WTC11 (cell line): Measurements from ENCODE around the gene STX8. TPM values are rescaled to one million over a fixed set of nuclear protein-coding genes. Genes with fewer than 3 reads are reported as not detected.

Experiments
- ATAC-seq: fragments of 200-7000 bp; cut with Tn5 transposase; 2 replicates; pipeline ENCODE4 v1.10.0; 2021; ENCODE audit warnings: mild to moderate bottlenecking, moderate library complexity
- CTCF ChIA-PET: fragments of 300-600 bp; sonication (Branson Sonifier 250); formaldehyde crosslinking; loops from one replicate; lab custom pipeline; 2021; ENCODE audit warnings: antibody characterized with exemption; lab: Charles Lee
- POLR2A ChIA-PET: fragments of 350-600 bp; sonication (Branson Sonifier 250); formaldehyde crosslinking; loops from one replicate; lab custom pipeline; 2021; ENCODE audit warnings: antibody characterized with exemption; lab: Charles Lee
- DNase-seq: peaks from one replicate; pipeline ENCODE4 v3.0.0; 2021; ENCODE audit warnings: low spot score
- H3K27ac Mint-ChIP-seq: 2 replicates; pipeline ENCODE4 v1.8.0; 2021; ENCODE audit warnings: mixed read lengths
- H3K27me3 Mint-ChIP-seq: 2 replicates; pipeline ENCODE4 v1.8.0; 2021; ENCODE audit warnings: low read depth, mild to moderate bottlenecking, moderate library complexity, mixed read lengths
- H3K36me3 Mint-ChIP-seq: 2 replicates; pipeline ENCODE4 v1.8.0; 2021; ENCODE audit warnings: mixed read lengths
- H3K4me1 Mint-ChIP-seq: 2 replicates; pipeline ENCODE4 v1.8.0; 2022; ENCODE audit warnings: mixed read lengths
- H3K4me3 Mint-ChIP-seq: 2 replicates; pipeline ENCODE4 v1.8.0; 2021; ENCODE audit warnings: mild to moderate bottlenecking, moderate library complexity, mixed read lengths
- H3K9me3 Mint-ChIP-seq: 2 replicates; pipeline ENCODE4 v1.8.0; 2021; ENCODE audit warnings: mixed read lengths
- CBFB ChIP-seq: sonication (generic); formaldehyde crosslinking; IDR thresholded peaks from 2 replicates; pipeline ENCODE4 v1.8.1; 2022; ENCODE audit warnings: mild to moderate bottlenecking, low read depth, missing genetic modification reagents
- CREB1 ChIP-seq: sonication (generic); formaldehyde crosslinking; IDR thresholded peaks from 2 replicates; pipeline ENCODE4 v1.8.0; 2023; ENCODE audit warnings: mild to moderate bottlenecking, missing genetic modification reagents
- EMX1 ChIP-seq: fragments of 250-450 bp; sonication (Bioruptor Pico); IDR thresholded peaks from 2 replicates; pipeline ENCODE4 v1.8.0; 2021; ENCODE audit warnings: mild to moderate bottlenecking
- FOXK1 ChIP-seq: sonication (generic); formaldehyde crosslinking; IDR thresholded peaks from 2 replicates; pipeline ENCODE4 v1.8.0; 2022; ENCODE audit warnings: mild to moderate bottlenecking, moderate library complexity, missing genetic modification reagents
- GTF2I ChIP-seq: fragments of 250-450 bp; sonication (Bioruptor Pico); conservative IDR thresholded peaks from 2 replicates; pipeline ENCODE4 v1.4.0; 2021; ENCODE audit warnings: mild to moderate bottlenecking
- HMGA2 ChIP-seq: fragments of 250-450 bp; sonication (Bioruptor Pico); IDR thresholded peaks from 2 replicates; pipeline ENCODE4 v1.4.0; 2021; ENCODE audit warnings: mild to moderate bottlenecking, moderate library complexity
- KAT7 ChIP-seq: sonication (generic); formaldehyde crosslinking; IDR thresholded peaks from 2 replicates; pipeline ENCODE4 v1.8.1; 2023; ENCODE audit warnings: missing genetic modification reagents, mild to moderate bottlenecking, borderline replicate concordance
- NFYB ChIP-seq: sonication (generic); formaldehyde crosslinking; conservative IDR thresholded peaks from 2 replicates; pipeline ENCODE4 v1.8.0; 2022; ENCODE audit warnings: low read depth, missing genetic modification reagents
- SMAD3 ChIP-seq: sonication (generic); formaldehyde crosslinking; IDR thresholded peaks from 2 replicates; pipeline ENCODE4 v1.8.0; 2022; ENCODE audit warnings: missing genetic modification reagents, mild to moderate bottlenecking, borderline replicate concordance
- SOX15 ChIP-seq: fragments of 250-450 bp; sonication (Bioruptor Pico); IDR thresholded peaks from 2 replicates; pipeline ENCODE4 v1.9.0; 2021; ENCODE audit warnings: mild to moderate bottlenecking
- ZNF121 ChIP-seq: sonication (generic); formaldehyde crosslinking; IDR thresholded peaks from 2 replicates; pipeline ENCODE4 v1.8.0; 2023; ENCODE audit warnings: missing genetic modification reagents
- ZNF138 ChIP-seq: sonication (generic); formaldehyde crosslinking; conservative IDR thresholded peaks from 2 replicates; pipeline ENCODE4 v1.8.1; 2022; ENCODE audit warnings: mild to moderate bottlenecking, moderate library complexity, missing genetic modification reagents
- ZNF219 ChIP-seq: sonication (generic); formaldehyde crosslinking; IDR thresholded peaks from 2 replicates; pipeline ENCODE4 v1.8.0; 2023; ENCODE audit warnings: missing genetic modification reagents, mild to moderate bottlenecking, borderline replicate concordance
- total RNA-seq: library from RNA; stranded (reverse); gene quantifications from 3 replicates; pipeline ENCODE4 v1.2.3, GENCODE V29; 2021
- TF ChIP-seq, protein P1 (sequence below): sonication (generic); formaldehyde crosslinking; IDR thresholded peaks from 2 replicates; pipeline ENCODE4 v1.8.1; 2023; ENCODE audit warnings: mild to moderate bottlenecking, missing genetic modification reagents, borderline replicate concordance
- TF ChIP-seq, protein P2 (sequence below): sonication (generic); formaldehyde crosslinking; IDR thresholded peaks from 2 replicates; pipeline ENCODE4 v1.8.1; 2022; ENCODE audit warnings: mild to moderate bottlenecking, moderate library complexity, missing genetic modification reagents
- TF ChIP-seq, protein P3 (sequence below): sonication (generic); formaldehyde crosslinking; conservative IDR thresholded peaks from 2 replicates; pipeline ENCODE4 v1.8.1; 2022; ENCODE audit warnings: mild to moderate bottlenecking, missing genetic modification reagents
- TF ChIP-seq, protein P4 (sequence below): sonication (generic); formaldehyde crosslinking; IDR thresholded peaks from 2 replicates; pipeline ENCODE4 v1.8.0; 2022; ENCODE audit warnings: mild to moderate bottlenecking, missing genetic modification reagents
- TF ChIP-seq, protein P5 (sequence below): fragments of 200-600 bp; IDR thresholded peaks from 2 replicates; pipeline ENCODE4 v1.8.0; 2022; ENCODE audit warnings: antibody characterized with exemption
- TF ChIP-seq, protein P6 (sequence below): sonication (generic); formaldehyde crosslinking; IDR thresholded peaks from 2 replicates; pipeline ENCODE4 v1.8.1; 2022; ENCODE audit warnings: missing genetic modification reagents, borderline replicate concordance
- TF ChIP-seq, protein P7 (sequence below): fragments of 250-450 bp; sonication (Bioruptor Pico); IDR thresholded peaks from 2 replicates; pipeline ENCODE4 v1.9.0; 2021; ENCODE audit warnings: moderate library complexity, mild to moderate bottlenecking, inconsistent platforms, borderline replicate concordance
- TF ChIP-seq, protein P8 (sequence below): sonication (generic); formaldehyde crosslinking; IDR thresholded peaks from 2 replicates; pipeline ENCODE4 v1.8.0; 2022; ENCODE audit warnings: mild to moderate bottlenecking, missing genetic modification reagents
- TF ChIP-seq, protein P9 (sequence below): sonication (generic); formaldehyde crosslinking; IDR thresholded peaks from 2 replicates; pipeline ENCODE4 v1.8.1; 2022; ENCODE audit warnings: low read depth, mild to moderate bottlenecking, moderate library complexity, missing genetic modification reagents, borderline replicate concordance

STX8 gene
- total RNA-seq, 1 experiment from 2014 or later, result 39.9 TPM

DNA sequence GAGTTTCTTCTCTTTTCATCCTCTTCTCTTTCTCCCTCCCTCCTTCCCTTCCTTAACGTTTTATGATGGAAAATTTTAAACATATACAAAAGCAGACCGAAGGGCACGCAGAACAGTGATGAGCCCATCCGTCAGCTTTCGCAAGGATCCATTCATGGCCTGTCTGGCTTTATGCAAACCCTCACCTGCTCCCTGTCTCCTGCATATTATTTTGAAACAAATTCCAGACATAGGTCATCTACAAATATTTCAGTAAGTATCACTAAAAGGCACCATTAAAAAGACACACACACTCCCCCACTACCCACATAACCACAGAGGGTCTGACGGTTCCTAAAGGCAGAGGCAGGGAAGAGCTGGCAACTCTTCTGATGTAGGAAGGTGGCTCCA, 319.3 kb downstream of the STX8 start (continued):
- TF ChIP-seq SMAD3 (CRISPR knock-in tag) (no peak), ZNF219 (CRISPR knock-in tag) (no peak), GTF2I (no peak), CREB1 (CRISPR knock-in tag) (no peak), HMGA2 (no peak)
- TF ChIP-seq, protein P1, sequence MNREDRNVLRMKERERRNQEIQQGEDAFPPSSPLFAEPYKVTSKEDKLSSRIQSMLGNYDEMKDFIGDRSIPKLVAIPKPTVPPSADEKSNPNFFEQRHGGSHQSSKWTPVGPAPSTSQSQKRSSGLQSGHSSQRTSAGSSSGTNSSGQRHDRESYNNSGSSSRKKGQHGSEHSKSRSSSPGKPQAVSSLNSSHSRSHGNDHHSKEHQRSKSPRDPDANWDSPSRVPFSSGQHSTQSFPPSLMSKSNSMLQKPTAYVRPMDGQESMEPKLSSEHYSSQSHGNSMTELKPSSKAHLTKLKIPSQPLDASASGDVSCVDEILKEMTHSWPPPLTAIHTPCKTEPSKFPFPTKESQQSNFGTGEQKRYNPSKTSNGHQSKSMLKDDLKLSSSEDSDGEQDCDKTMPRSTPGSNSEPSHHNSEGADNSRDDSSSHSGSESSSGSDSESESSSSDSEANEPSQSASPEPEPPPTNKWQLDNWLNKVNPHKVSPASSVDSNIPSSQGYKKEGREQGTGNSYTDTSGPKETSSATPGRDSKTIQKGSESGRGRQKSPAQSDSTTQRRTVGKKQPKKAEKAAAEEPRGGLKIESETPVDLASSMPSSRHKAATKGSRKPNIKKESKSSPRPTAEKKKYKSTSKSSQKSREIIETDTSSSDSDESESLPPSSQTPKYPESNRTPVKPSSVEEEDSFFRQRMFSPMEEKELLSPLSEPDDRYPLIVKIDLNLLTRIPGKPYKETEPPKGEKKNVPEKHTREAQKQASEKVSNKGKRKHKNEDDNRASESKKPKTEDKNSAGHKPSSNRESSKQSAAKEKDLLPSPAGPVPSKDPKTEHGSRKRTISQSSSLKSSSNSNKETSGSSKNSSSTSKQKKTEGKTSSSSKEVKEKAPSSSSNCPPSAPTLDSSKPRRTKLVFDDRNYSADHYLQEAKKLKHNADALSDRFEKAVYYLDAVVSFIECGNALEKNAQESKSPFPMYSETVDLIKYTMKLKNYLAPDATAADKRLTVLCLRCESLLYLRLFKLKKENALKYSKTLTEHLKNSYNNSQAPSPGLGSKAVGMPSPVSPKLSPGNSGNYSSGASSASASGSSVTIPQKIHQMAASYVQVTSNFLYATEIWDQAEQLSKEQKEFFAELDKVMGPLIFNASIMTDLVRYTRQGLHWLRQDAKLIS (CRISPR knock-in tag), result no peak
- TF ChIP-seq, protein P2, sequence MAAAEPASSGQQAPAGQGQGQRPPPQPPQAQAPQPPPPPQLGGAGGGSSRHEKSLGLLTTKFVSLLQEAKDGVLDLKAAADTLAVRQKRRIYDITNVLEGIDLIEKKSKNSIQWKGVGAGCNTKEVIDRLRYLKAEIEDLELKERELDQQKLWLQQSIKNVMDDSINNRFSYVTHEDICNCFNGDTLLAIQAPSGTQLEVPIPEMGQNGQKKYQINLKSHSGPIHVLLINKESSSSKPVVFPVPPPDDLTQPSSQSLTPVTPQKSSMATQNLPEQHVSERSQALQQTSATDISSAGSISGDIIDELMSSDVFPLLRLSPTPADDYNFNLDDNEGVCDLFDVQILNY, result no peak

DNA sequence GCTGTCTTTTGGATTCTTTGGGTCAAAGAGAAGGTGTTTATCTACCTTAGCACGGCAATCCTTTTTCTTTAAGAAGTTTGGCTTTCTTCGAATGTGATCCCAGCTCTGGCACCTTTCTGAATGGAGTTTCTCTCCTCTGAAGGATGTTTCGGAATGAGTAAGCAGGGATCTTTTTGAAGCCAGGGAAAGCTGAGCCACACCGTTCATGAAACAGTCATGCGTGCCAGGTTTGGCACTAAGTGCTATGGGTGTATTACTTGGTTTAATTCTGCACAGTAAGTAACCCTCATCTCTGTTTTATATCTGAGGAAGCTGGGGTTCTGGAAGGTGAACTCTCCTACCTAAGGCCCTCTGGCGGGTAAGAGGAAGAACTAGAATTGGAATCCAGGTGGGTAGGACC, 319.8 kb downstream of the STX8 start:
- DNase-seq, result no peak
- no peaks in the 10 kb centered on the region for H3K27me3 Mint-ChIP-seq
- ATAC-seq, result no peak
- no peaks in the 10 kb centered on the region for H3K9me3 Mint-ChIP-seq
- ChIA-PET CTCF (interaction anchor here (1.0 to 1.6 kb wide), 2 partner anchors 258 to 266 kb away, joined by 3 read pairs; no protein-coding TSS in a partner anchor), POLR2A (no interaction called here)
- H3K4me3 Mint-ChIP-seq, result no peak overlapping the region
- peaks cover 35% of the 10 kb centered on the region for H3K4me1 Mint-ChIP-seq
- no peak overlapping the region for H3K27ac Mint-ChIP-seq
- H3K36me3 Mint-ChIP-seq, result no peaks in the 10 kb centered on the region
- TF ChIP-seq, protein P3, sequence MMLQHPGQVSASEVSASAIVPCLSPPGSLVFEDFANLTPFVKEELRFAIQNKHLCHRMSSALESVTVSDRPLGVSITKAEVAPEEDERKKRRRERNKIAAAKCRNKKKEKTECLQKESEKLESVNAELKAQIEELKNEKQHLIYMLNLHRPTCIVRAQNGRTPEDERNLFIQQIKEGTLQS (CRISPR knock-in tag), result no peak
- TF ChIP-seq ZNF121 (CRISPR knock-in tag) (no peak), NFYB (CRISPR knock-in tag) (no peak), CBFB (CRISPR knock-in tag) (no peak), SOX15 (CRISPR knock-in tag) (no peak), ZNF138 (CRISPR knock-in tag) (no peak), EMX1 (CRISPR knock-in tag) (no peak), KAT7 (no peak), CREB1 (CRISPR knock-in tag) (no peak), FOXK1 (CRISPR knock-in tag) (no peak)
- TF ChIP-seq, protein P2, result no peak
- TF ChIP-seq, protein P4, sequence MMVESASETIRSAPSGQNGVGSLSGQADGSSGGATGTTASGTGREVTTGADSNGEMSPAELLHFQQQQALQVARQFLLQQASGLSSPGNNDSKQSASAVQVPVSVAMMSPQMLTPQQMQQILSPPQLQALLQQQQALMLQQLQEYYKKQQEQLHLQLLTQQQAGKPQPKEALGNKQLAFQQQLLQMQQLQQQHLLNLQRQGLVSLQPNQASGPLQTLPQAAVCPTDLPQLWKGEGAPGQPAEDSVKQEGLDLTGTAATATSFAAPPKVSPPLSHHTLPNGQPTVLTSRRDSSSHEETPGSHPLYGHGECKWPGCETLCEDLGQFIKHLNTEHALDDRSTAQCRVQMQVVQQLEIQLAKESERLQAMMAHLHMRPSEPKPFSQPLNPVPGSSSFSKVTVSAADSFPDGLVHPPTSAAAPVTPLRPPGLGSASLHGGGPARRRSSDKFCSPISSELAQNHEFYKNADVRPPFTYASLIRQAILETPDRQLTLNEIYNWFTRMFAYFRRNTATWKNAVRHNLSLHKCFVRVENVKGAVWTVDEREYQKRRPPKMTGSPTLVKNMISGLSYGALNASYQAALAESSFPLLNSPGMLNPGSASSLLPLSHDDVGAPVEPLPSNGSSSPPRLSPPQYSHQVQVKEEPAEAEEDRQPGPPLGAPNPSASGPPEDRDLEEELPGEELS (CRISPR knock-in tag), result no peak
- TF ChIP-seq, protein P5, sequence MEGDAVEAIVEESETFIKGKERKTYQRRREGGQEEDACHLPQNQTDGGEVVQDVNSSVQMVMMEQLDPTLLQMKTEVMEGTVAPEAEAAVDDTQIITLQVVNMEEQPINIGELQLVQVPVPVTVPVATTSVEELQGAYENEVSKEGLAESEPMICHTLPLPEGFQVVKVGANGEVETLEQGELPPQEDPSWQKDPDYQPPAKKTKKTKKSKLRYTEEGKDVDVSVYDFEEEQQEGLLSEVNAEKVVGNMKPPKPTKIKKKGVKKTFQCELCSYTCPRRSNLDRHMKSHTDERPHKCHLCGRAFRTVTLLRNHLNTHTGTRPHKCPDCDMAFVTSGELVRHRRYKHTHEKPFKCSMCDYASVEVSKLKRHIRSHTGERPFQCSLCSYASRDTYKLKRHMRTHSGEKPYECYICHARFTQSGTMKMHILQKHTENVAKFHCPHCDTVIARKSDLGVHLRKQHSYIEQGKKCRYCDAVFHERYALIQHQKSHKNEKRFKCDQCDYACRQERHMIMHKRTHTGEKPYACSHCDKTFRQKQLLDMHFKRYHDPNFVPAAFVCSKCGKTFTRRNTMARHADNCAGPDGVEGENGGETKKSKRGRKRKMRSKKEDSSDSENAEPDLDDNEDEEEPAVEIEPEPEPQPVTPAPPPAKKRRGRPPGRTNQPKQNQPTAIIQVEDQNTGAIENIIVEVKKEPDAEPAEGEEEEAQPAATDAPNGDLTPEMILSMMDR, result no peak
- TF ChIP-seq, protein P6, sequence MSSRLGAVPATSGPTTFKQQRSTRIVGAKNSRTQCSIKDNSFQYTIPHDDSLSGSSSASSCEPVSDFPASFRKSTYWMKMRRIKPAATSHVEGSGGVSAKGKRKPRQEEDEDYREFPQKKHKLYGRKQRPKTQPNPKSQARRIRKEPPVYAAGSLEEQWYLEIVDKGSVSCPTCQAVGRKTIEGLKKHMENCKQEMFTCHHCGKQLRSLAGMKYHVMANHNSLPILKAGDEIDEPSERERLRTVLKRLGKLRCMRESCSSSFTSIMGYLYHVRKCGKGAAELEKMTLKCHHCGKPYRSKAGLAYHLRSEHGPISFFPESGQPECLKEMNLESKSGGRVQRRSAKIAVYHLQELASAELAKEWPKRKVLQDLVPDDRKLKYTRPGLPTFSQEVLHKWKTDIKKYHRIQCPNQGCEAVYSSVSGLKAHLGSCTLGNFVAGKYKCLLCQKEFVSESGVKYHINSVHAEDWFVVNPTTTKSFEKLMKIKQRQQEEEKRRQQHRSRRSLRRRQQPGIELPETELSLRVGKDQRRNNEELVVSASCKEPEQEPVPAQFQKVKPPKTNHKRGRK (CRISPR knock-in tag), result no peak
- TF ChIP-seq, protein P7, sequence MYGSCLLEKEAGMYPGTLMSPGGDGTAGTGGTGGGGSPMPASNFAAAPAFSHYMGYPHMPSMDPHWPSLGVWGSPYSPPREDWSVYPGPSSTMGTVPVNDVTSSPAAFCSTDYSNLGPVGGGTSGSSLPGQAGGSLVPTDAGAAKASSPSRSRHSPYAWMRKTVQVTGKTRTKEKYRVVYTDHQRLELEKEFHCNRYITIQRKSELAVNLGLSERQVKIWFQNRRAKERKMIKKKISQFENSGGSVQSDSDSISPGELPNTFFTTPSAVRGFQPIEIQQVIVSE (CRISPR knock-in tag), result no peak
- TF ChIP-seq, protein P8, sequence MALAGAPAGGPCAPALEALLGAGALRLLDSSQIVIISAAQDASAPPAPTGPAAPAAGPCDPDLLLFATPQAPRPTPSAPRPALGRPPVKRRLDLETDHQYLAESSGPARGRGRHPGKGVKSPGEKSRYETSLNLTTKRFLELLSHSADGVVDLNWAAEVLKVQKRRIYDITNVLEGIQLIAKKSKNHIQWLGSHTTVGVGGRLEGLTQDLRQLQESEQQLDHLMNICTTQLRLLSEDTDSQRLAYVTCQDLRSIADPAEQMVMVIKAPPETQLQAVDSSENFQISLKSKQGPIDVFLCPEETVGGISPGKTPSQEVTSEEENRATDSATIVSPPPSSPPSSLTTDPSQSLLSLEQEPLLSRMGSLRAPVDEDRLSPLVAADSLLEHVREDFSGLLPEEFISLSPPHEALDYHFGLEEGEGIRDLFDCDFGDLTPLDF, result no peak
- TF ChIP-seq, protein P9, sequence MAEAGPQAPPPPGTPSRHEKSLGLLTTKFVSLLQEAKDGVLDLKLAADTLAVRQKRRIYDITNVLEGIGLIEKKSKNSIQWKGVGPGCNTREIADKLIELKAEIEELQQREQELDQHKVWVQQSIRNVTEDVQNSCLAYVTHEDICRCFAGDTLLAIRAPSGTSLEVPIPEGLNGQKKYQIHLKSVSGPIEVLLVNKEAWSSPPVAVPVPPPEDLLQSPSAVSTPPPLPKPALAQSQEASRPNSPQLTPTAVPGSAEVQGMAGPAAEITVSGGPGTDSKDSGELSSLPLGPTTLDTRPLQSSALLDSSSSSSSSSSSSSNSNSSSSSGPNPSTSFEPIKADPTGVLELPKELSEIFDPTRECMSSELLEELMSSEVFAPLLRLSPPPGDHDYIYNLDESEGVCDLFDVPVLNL (CRISPR knock-in tag), result no peak
